HepG2 (cell line): ENCODE results near the gene CDK14. TPM values are rescaled to one million over a fixed set of nuclear protein-coding genes. Genes with fewer than 3 reads are reported as not detected.

Experiments used
- ATAC-seq: fragments of 200-7000 bp; cut with Tn5 transposase; 3 replicates; pipeline ENCODE4 v1.9.1; 2020; ENCODE audit warnings: mild to moderate bottlenecking, moderate library complexity
- BruUV-seq: library from RNA; stranded (reverse); fragments of 400-500 nt; replicated peaks from 2 replicates; lab custom pipeline; 2021; lab: Mats Ljungman, UMichigan
- CTCF ChIA-PET: fragments of 300-600 bp; formaldehyde crosslinking; extraction: SDS; loops from one replicate; lab custom pipeline; 2021; ENCODE audit warnings: low total read pairs, inconsistent platforms, low intra/inter-chr PET ratio; lab: Yijun Ruan, JAX
- POLR2A ChIA-PET: fragments of 350-600 bp; sonication (Branson Sonifier 250); formaldehyde crosslinking; loops from one replicate; lab custom pipeline; 2020; ENCODE audit warnings: antibody characterized with exemption, inconsistent platforms; lab: Yijun Ruan, JAX
- DNase-seq: peaks from one replicate; pipeline ENCODE4 v3.0.0-alpha.2; 2015; ENCODE audit warnings: low spot score
- FAIRE-seq: peaks from 3 replicates; lab custom pipeline; 2011; peaks lifted over from hg19 to GRCh38; lab: Jason Lieb, UNC
- H2AFZ ChIP-seq: one replicate; pipeline ENCODE4 v1.6.1; 2011; ENCODE audit warnings: low read length, inconsistent platforms
- H3K27ac ChIP-seq: fragments of 300-600 bp; 3 replicates; pipeline ENCODE4 v1.8.0; 2011; ENCODE audit warnings: mixed run types, mild to moderate bottlenecking, mixed read lengths, low read length, inconsistent platforms; ENCODE audit not compliant: insufficient read depth; ENCODE audit errors: extremely low read length
- H3K27me3 ChIP-seq, 2 experiments: fragments of 200-600 bp in 1 of 2; 2 replicates in 1 of 2; 3 replicates in 1 of 2; pipeline versions ENCODE4 v1.6.0 to v1.8.0; 2011; ENCODE audit warnings: low read length in 2 of 2, mild to moderate bottlenecking in 2 of 2, moderate library complexity in 2 of 2, inconsistent platforms in 1 of 2; ENCODE audit not compliant: insufficient read depth in 2 of 2, control insufficient read depth in 1 of 2
- H3K36me3 ChIP-seq, 2 experiments: fragments of 200-600 bp in 1 of 2; replicated peaks in 1 of 2; 2 replicates in 1 of 2; 3 replicates in 1 of 2; pipeline versions ENCODE4 v1.5.1 to v1.8.0; 2011; ENCODE audit warnings: low read length in 2 of 2, inconsistent platforms in 1 of 2; ENCODE audit not compliant: insufficient read depth in 2 of 2, control insufficient read depth in 1 of 2
- H3K4me1 ChIP-seq: 2 replicates; pipeline ENCODE4 v1.5.1; 2012; ENCODE audit warnings: low read length, inconsistent platforms; ENCODE audit not compliant: insufficient read depth
- H3K4me2 ChIP-seq: 2 replicates; pipeline ENCODE4 v1.6.0; 2011; ENCODE audit warnings: low read depth, low read length, inconsistent platforms
- H3K4me3 ChIP-seq, 3 experiments: fragments of 200-600 bp in 1 of 3; sonication (generic), shearing (Covaris generic) in 1 of 3; replicated peaks in 1 of 3; 2 replicates each; pipeline ENCODE4 v1.5.1; 2011 to 2016; ENCODE audit warnings: low read length in 3 of 3, inconsistent platforms in 2 of 3, low read depth in 2 of 3, mild to moderate bottlenecking in 2 of 3, control low read depth in 1 of 3, mixed read lengths in 1 of 3; ENCODE audit not compliant: insufficient read depth in 1 of 3
- H3K79me2 ChIP-seq: one replicate; pipeline ENCODE4 v1.6.1; 2011; ENCODE audit warnings: low read length, inconsistent platforms; ENCODE audit not compliant: insufficient read depth
- H3K9ac ChIP-seq: 2 replicates; pipeline ENCODE4 v1.6.0; 2011; ENCODE audit warnings: mild to moderate bottlenecking, low read depth, low read length, inconsistent platforms; ENCODE audit not compliant: insufficient read depth
- H3K9me3 ChIP-seq: 2 replicates; pipeline ENCODE4 v1.5.1; 2012; ENCODE audit warnings: mild to moderate bottlenecking, low read length
- H4K20me1 ChIP-seq: 2 replicates; pipeline ENCODE4 v1.6.0; 2011; ENCODE audit warnings: inconsistent platforms, mild to moderate bottlenecking, low read length, moderate library complexity; ENCODE audit not compliant: insufficient read depth
- AHDC1 ChIP-seq: sonication (generic); formaldehyde crosslinking; IDR thresholded peaks from 2 replicates; pipeline ENCODE4 v1.5.1; 2020; ENCODE audit warnings: mild to moderate bottlenecking, missing genetic modification reagents, borderline replicate concordance
- FOXO1 ChIP-seq: sonication (generic); formaldehyde crosslinking; IDR thresholded peaks from 2 replicates; pipeline ENCODE4 v1.4.0; 2020; ENCODE audit warnings: missing genetic modification reagents
- JARID2 ChIP-seq: sonication (generic); formaldehyde crosslinking; IDR thresholded peaks from 2 replicates; pipeline ENCODE4 v1.8.1; 2023; ENCODE audit warnings: missing genetic modification reagents, inconsistent platforms; ENCODE audit not compliant: insufficient replicate concordance
- JUNB ChIP-seq: sonication (generic); formaldehyde crosslinking; IDR thresholded peaks from 2 replicates; pipeline ENCODE4 v1.8.0; 2022; ENCODE audit warnings: missing genetic modification reagents, mild to moderate bottlenecking, borderline replicate concordance
- ZNF207 ChIP-seq: fragments of 450-650 bp; IDR thresholded peaks from 2 replicates; pipeline ENCODE4 v1.6.1; 2016; ENCODE audit warnings: antibody characterized with exemption, borderline replicate concordance
- WGBS: methylation state at CpG from one replicate; pipeline ENCODE4 v1.1.6; 2017; ENCODE audit warnings: low lambda C conversion rate; 5-methylcytosine and 5-hydroxymethylcytosine counted together
- in situ Hi-C: cut with HindIII; loops from 2 replicates; pipeline ENCODE4 v1.10.0; 2017; ENCODE audit warnings: low pct_unique_long_range_greater_than_20kb; ENCODE audit not compliant: extremely low pct_ligation_motif_present
- intact Hi-C: fragments of 100-400 bp; cut with micrococcal nuclease; formaldehyde crosslinking; loops from one replicate; pipeline ENCODE4 v1.10.0; 2022; ENCODE audit not compliant: unreplicated experiment
- polyA plus RNA-seq, 8 experiments: library from polyadenylated mRNA; depleted of rRNA in 3 of 8; stranded (reverse) in 7 of 8; unstranded in 1 of 8; fragments of >200 nt; fragmentation: Illumina TruSeq in 4 of 8; extraction: Trizol in 4 of 8; gene quantifications; 2 replicates each; pipeline versions ENCODE4 v1.2.1 to v1.2.3, GENCODE V29; 2011 to 2016; ENCODE audit warnings: low read depth in 4 of 8, missing spikeins in 1 of 8, mixed read lengths in 1 of 8; ENCODE audit not compliant: insufficient read depth in 1 of 8
- total RNA-seq, 5 experiments: library from RNA; depleted of rRNA; stranded (reverse); fragments of >200 nt; fragmentation: Illumina TruSeq; extraction: Trizol; gene quantifications; 2 replicates each; pipeline ENCODE4 v1.2.3, GENCODE V29; 2016; ENCODE audit warnings: low read depth in 1 of 5

Gene CDK14
- total and polyA plus RNA-seq, 2 of the 13 experiments (the other 11 are each of a cell fraction or from before 2014, with no cell fraction given) = 0.26 to 0.71 TPM

- ATAC-seq = no peak
- 23% methylated on average over 2 of the region's 2 CpGs for WGBS
- no peak for TF ChIP-seq JARID2 (CRISPR knock-in tag)
- no peak for TF ChIP-seq FOXO1 (CRISPR knock-in tag)
- TF ChIP-seq ZNF207 = no peak
- no peak for TF ChIP-seq AHDC1 (CRISPR knock-in tag)
- no peak for TF ChIP-seq JUNB
Observed at GRCh38 chr7:90892213-90892612, 296.1 kb downstream of the CDK14 start.

More at GRCh38 chr7:90892213-90892612, 296.1 kb downstream of the CDK14 start:
- BruUV-seq = no TSS peak
- Histone ChIP-seq H3K36me3 (no peaks in the 10 kb centered on the region), H4K20me1 (no peaks in the 10 kb centered on the region), H3K9me3 (no peaks in the 10 kb centered on the region), H3K4me2 (no peak overlapping the region), H3K9ac (no peak overlapping the region), H3K4me1 (no peaks in the 10 kb centered on the region), H3K79me2 (no peaks in the 10 kb centered on the region), H2AFZ (no peak overlapping the region), H3K27ac (no peak overlapping the region), H3K4me3 (no peak overlapping the region), H3K27me3 (no peaks in the 10 kb centered on the region)
- intact Hi-C loops (no loop called here), in situ Hi-C loops (no loop called here)
- DNase-seq = no peak
- ChIA-PET POLR2A (no interaction called here), CTCF (no interaction called here)
- FAIRE-seq = no peak
